Spleen (tissue), 7 donors: ENCODE measurements around the gene CCDC78.

Experiments
- CTCF ChIP-seq, 11 experiments: fragments of 200-600 bp in 7 of 11; fragments of 450-650 bp in 4 of 11; sonication (generic) in 4 of 11; IDR thresholded peaks in 8 of 11; conservative IDR thresholded peaks in 3 of 11; 1 replicate in 7 of 11; 2 replicates in 4 of 11; pipeline versions ENCODE4 v1.4.0 to v1.8.0; 2016 to 2021; ENCODE audit warnings: antibody characterized with exemption in 11 of 11, inconsistent platforms in 4 of 11, mild to moderate bottlenecking in 1 of 11
- POLR2A ChIP-seq, 3 donors: fragments of 450-650 bp; IDR thresholded peaks; one replicate each; pipeline ENCODE4 v1.5.1; 2017; ENCODE audit warnings: antibody characterized with exemption in 3 of 3, mild to moderate bottlenecking in 1 of 3
- POLR2AphosphoS5 ChIP-seq, 3 donors: sonication (generic); formaldehyde crosslinking; IDR thresholded peaks; one replicate each; pipeline ENCODE4 v1.5.1; 2017; ENCODE audit warnings: antibody characterized with exemption in 3 of 3
- donor health status: DM: no; HTN: no; CAD: no; lungs with moderate emphysema.
- donor health status: DM: no; HTN: no; CAD: no.
- donor health status: DM: no; HTN: no; CAD: no.

GRCh38 chr16:720990-721764, 5.1 kb downstream of the CCDC78 start, which contains the start of gene ANTKMT:
- peak in 2 of 11 experiments; percentile 22 to 39 for TF ChIP-seq CTCF (IDR thresholded peaks at IDR 0.05 in 8 of 11, conservative IDR thresholded peaks at IDR 0.05 in 3 of 11)
- TF ChIP-seq POLR2A (IDR thresholded peaks at IDR 0.05) = peak in 1 of 3 donors; percentile 50
- TF ChIP-seq POLR2AphosphoS5 (IDR thresholded peaks at IDR 0.05) = peak; percentile 81 to 92 (median 91)
